Caco-2 (cell line): ENCODE measurements around the gene NFATC2. TPM values are rescaled to one million over a fixed set of nuclear protein-coding genes. Genes with fewer than 3 reads are reported as not detected.

Source experiments
- Bru-seq: library from RNA; stranded (reverse); fragments of 400-500 nt; gene quantifications from one replicate; lab custom pipeline; 2021; lab: Mats Ljungman, UMichigan
- BruChase-seq, 2 experiments: library from RNA; stranded (reverse); fragments of 400-500 nt; gene quantifications; one replicate each; lab custom pipeline; 2021; lab: Mats Ljungman, UMichigan
- BruUV-seq: library from RNA; stranded (reverse); fragments of 400-500 nt; replicated peaks from 2 replicates; lab custom pipeline; 2021; lab: Mats Ljungman, UMichigan
- CTCF ChIA-PET: fragments of 300-600 bp; sonication (Branson Sonifier 250); formaldehyde crosslinking; loops from one replicate; lab custom pipeline; 2022; ENCODE audit warnings: antibody characterized with exemption; lab: Charles Lee
- POLR2A ChIA-PET: fragments of 300-600 bp; sonication (Branson Sonifier 250); formaldehyde crosslinking; loops from one replicate; lab custom pipeline; 2022; ENCODE audit warnings: antibody characterized with exemption; lab: Charles Lee
- DNase-seq, 2 experiments: peaks; one replicate each; pipeline versions ENCODE4 v3.0.0 to v3.0.0-alpha.2; 2020 to 2022
- H3K27me3 ChIP-seq: replicated peaks from 2 replicates; pipeline ENCODE4 v1.6.0; 2011; ENCODE audit warnings: low read length; ENCODE audit not compliant: control insufficient read depth, insufficient read depth
- H3K36me3 ChIP-seq: 2 replicates; pipeline ENCODE4 v1.5.1; 2011; ENCODE audit warnings: low read length; ENCODE audit not compliant: control insufficient read depth, insufficient read depth
- H3K4me1 ChIP-seq: fragments of 250-450 bp; sonication (Bioruptor Pico); 2 replicates; pipeline ENCODE4 v1.5.1; 2020; ENCODE audit warnings: mild to moderate bottlenecking
- H3K4me3 ChIP-seq: 2 replicates; pipeline ENCODE4 v1.5.1; 2011; ENCODE audit warnings: low read depth, mild to moderate bottlenecking, control low read depth, low read length
- H3K9me3 ChIP-seq: fragments of 250-450 bp; sonication (Bioruptor Pico); 2 replicates; pipeline ENCODE4 v1.5.1; 2020; ENCODE audit warnings: mild to moderate bottlenecking, moderate library complexity
- H3K27ac Mint-ChIP-seq: one replicate; pipeline ENCODE4 v1.8.0; 2022; ENCODE audit warnings: mixed read lengths; ENCODE audit not compliant: unreplicated experiment
- H3K27me3 Mint-ChIP-seq: one replicate; pipeline ENCODE4 v1.8.0; 2022; ENCODE audit warnings: mixed read lengths; ENCODE audit not compliant: insufficient read depth, unreplicated experiment
- H3K36me3 Mint-ChIP-seq: one replicate; pipeline ENCODE4 v1.8.0; 2022; ENCODE audit warnings: mild to moderate bottlenecking, mixed read lengths; ENCODE audit not compliant: insufficient read depth, unreplicated experiment
- H3K4me1 Mint-ChIP-seq: one replicate; pipeline ENCODE4 v1.8.0; 2022; ENCODE audit warnings: low read depth, mixed read lengths; ENCODE audit not compliant: unreplicated experiment
- H3K4me3 Mint-ChIP-seq: one replicate; pipeline ENCODE4 v1.8.0; 2022; ENCODE audit warnings: mild to moderate bottlenecking, moderate library complexity, mixed read lengths; ENCODE audit not compliant: unreplicated experiment
- H3K9me3 Mint-ChIP-seq: one replicate; pipeline ENCODE4 v1.8.0; 2022; ENCODE audit warnings: mixed read lengths; ENCODE audit not compliant: unreplicated experiment
- intact Hi-C: fragments of 100-400 bp; cut with micrococcal nuclease; formaldehyde crosslinking; loops from one replicate; pipeline ENCODE4 v1.10.0; 2022; ENCODE audit not compliant: unreplicated experiment
- long read RNA-seq: library from polyadenylated mRNA; stranded (forward); transcript quantifications from one replicate; pipeline ENCODE4 v2.0.0, GENCODE V29; 2022
- total RNA-seq: library from RNA; stranded (reverse); gene quantifications from 2 replicates; pipeline ENCODE4 v1.2.3, GENCODE V29; 2022
- TF ChIP-seq, protein P1 (sequence below), 2 experiments: fragments of 200-600 bp in 1 of 2; IDR thresholded peaks; 1 replicate in 1 of 2; 2 replicates in 1 of 2; pipeline versions ENCODE4 v1.5.1 to v1.8.0; 2011 to 2022; ENCODE audit warnings: antibody characterized with exemption in 1 of 2, control low read depth in 1 of 2, inconsistent platforms in 1 of 2, low read depth in 1 of 2, low read length in 1 of 2, mild to moderate bottlenecking in 1 of 2, moderate library complexity in 1 of 2; ENCODE audit not compliant: insufficient read depth in 1 of 2, severe bottlenecking in 1 of 2, unreplicated experiment in 1 of 2

Gene NFATC2
- total RNA-seq (20.8 and 22.4 TPM in 2 replicates), Bru-seq, nascent RNA (percentile 69 among the genes with signal in this experiment), BruChase-seq, experiment 1, labeled RNA remaining after a 2-hour chase (percentile 71 among the genes with signal in this experiment), BruChase-seq, experiment 2, labeled RNA remaining after a 6-hour chase (percentile 68 among the genes with signal in this experiment)
- long read RNA-seq, full-length matches to known transcripts, result 6 of 17 reads
- long read RNA-seq, partial matches to known transcripts, result 5 of 17 reads
- long read RNA-seq, other reads (novel, unspliced or antisense), result 6 of 17 reads

DNA sequence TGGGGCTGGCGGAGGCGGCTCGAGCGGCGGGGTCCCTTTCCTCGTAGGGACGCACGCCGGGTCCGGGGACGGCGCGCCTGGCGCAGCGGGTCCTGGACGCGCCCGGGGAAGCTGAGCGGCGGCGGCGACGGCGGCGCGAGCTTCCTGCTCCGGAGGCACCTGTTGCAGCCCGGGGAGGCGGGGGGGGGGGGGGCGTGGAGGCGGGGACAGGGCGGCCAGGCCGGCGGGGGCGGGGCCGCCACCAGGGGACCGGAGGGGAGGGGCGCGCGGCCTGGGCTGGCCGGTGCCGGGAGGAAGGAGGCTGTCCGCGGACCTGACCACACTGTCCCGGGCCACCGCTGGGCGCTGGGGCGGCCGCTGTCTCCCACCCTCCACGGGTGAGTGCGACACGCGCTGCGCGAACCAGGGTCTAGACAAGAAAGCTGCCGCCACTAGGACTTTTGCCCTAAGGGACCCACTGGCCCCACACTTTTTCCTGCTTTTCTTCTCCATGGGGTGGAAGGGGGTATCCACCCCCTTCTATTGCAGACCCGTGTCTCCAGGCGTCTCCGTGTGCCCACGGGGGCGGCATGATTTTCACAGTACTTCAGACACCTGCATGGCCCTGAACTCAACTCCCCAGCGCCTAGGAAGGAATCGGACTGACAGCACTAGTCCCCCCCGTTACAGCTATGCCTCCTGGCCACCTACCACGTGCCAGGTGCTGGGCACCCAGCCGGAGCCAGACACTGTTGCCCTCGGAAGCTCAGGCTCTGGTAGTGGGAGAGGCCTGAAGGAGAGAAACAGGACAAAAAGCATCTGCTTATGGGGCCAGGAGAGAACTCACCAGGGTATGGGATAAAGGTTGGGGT is at the start of gene NFATC2:
TSS of gene NFATC2 (minus strand) at position 149 of the 851 bp plus-strand sequence. CDS start 220 bp downstream, outside the sequence.
- no peaks in the 10 kb centered on the region for H3K9me3 ChIP-seq
- Mint-ChIP-seq H3K4me3 (peak within 1 kb of the TSS; percentile 76), H3K27me3 (peaks cover 12% of the 10 kb centered on the region), H3K27ac (peak within 1 kb of the TSS; percentile 26), H3K36me3 (no peaks in the 10 kb centered on the region), H3K4me1 (peaks cover 18% of the 10 kb centered on the region), H3K9me3 (no peaks in the 10 kb centered on the region)
- CTCF ChIA-PET, result interaction anchor here (0.6 to 2.8 kb wide), 12 partner anchors 14 to 621 kb away, joined by 3 to 10 read pairs (median 5); no protein-coding TSS in a partner anchor
- no peaks in the 10 kb centered on the region for H3K36me3 ChIP-seq
- peak; percentile 81 to 91 for DNase-seq
- POLR2A ChIA-PET, result interaction anchor here (0.5 to 0.9 kb wide), 7 partner anchors 13 to 573 kb away, joined by 3 to 5 read pairs (median 3); no protein-coding TSS in a partner anchor
- no TSS peak for BruUV-seq
- TF ChIP-seq, protein P1, sequence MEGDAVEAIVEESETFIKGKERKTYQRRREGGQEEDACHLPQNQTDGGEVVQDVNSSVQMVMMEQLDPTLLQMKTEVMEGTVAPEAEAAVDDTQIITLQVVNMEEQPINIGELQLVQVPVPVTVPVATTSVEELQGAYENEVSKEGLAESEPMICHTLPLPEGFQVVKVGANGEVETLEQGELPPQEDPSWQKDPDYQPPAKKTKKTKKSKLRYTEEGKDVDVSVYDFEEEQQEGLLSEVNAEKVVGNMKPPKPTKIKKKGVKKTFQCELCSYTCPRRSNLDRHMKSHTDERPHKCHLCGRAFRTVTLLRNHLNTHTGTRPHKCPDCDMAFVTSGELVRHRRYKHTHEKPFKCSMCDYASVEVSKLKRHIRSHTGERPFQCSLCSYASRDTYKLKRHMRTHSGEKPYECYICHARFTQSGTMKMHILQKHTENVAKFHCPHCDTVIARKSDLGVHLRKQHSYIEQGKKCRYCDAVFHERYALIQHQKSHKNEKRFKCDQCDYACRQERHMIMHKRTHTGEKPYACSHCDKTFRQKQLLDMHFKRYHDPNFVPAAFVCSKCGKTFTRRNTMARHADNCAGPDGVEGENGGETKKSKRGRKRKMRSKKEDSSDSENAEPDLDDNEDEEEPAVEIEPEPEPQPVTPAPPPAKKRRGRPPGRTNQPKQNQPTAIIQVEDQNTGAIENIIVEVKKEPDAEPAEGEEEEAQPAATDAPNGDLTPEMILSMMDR (IDR thresholded peaks at IDR 0.05; ENCODE audit: insufficient read depth in 1 of 2, low read depth in 1 of 2, low read length in 1 of 2, severe bottlenecking in 1 of 2, unreplicated experiment in 1 of 2), result no peak
- no peaks in the 10 kb centered on the region for H3K27me3 ChIP-seq
- peaks cover 27% of the 10 kb centered on the region for H3K4me1 ChIP-seq
- H3K4me3 ChIP-seq, result peak within 1 kb of the TSS; percentile 44
- intact Hi-C loops, result loop anchor here (5.0 kb wide), 4 partner anchors 95 to 170 kb away; no protein-coding TSS in a partner anchor

DNA sequence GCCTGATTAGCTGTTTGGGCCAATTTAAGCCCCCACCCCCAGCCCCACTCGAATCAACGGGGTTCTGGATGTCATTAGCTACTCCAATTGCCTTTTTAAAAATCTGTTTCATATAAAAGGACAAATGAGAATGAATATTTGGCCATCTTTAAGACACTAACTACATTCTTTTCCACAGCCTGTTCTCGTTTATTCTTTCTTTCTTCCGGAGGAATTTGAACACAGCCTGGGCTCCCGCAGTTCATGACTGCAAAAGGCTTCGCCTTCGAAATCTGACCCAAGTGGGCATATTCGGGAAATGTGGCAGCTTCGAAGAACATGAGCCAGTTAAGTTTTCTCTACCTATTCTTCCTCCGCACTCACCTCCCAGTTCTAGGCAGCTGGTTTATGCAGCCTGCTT is 49.4 kb upstream of the NFATC2 start:
- POLR2A ChIA-PET, result no interaction called here
- intact Hi-C loops, result no loop called here
- BruUV-seq, result TSS peak; percentile 6

More for the DNA sequence above, 49.4 kb upstream of the NFATC2 start:
- TF ChIP-seq, protein P1 (IDR thresholded peaks at IDR 0.05; ENCODE audit: insufficient read depth in 1 of 2, low read depth in 1 of 2, low read length in 1 of 2, severe bottlenecking in 1 of 2, unreplicated experiment in 1 of 2), result no peak
- DNase-seq, result no peak
- peaks cover 20% of the 10 kb centered on the region for H3K36me3 Mint-ChIP-seq
- CTCF ChIA-PET, result interaction anchor here (1.7 kb wide), 1 partner anchor 206 kb away, joined by 4 read pairs; no protein-coding TSS in a partner anchor
- no peak overlapping the region for H3K27ac Mint-ChIP-seq
- peaks cover 6% of the 10 kb centered on the region for H3K4me1 Mint-ChIP-seq
- H3K4me3 ChIP-seq, result no peak overlapping the region
- no peaks in the 10 kb centered on the region for H3K27me3 ChIP-seq
- H3K4me1 ChIP-seq, result peaks cover 6% of the 10 kb centered on the region
- H3K9me3 Mint-ChIP-seq, result no peaks in the 10 kb centered on the region
- H3K27me3 Mint-ChIP-seq, result no peaks in the 10 kb centered on the region
- no peaks in the 10 kb centered on the region for H3K9me3 ChIP-seq
- H3K4me3 Mint-ChIP-seq, result no peak overlapping the region
- no peaks in the 10 kb centered on the region for H3K36me3 ChIP-seq
